Putamen (tissue), 1 donor: ENCODE results near the gene HMG20A.

Source experiments
- DNase-seq: peaks from one replicate; pipeline ENCODE4 v3.0.0-alpha.2; 2016; ENCODE audit warnings: low spot score

The HMG20A gene

DNA sequence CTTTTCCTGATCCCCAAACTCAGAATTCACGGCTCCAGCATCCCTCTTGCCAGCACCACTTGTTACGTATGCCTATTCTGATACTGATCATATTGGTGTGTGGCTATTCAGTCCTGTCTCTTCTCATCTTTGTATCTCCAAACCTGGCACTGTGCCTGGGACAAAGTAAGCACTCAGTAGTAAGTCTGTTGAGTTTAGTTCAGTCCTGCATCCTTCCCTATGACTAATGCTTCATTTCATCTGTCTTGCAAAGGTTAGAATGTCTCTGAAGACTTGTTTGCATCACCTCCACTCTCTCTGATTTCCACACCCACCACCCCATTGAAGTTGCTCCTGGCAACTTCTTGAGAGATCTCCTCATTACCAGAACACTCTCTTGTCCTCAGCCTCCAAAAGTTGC is 80.3 kb downstream of the HMG20A start:
- no peak for DNase-seq

GRCh38 chr15:77502379-77503095 is 81.8 kb downstream of the HMG20A start:
- DNase-seq: no peak

GRCh38 chr15:77503240-77503639 is 82.6 kb downstream of the HMG20A start:
- no peak for DNase-seq

GRCh38 chr15:77503764-77504163 is 83.1 kb downstream of the HMG20A start:
- DNase-seq: no peak

DNA sequence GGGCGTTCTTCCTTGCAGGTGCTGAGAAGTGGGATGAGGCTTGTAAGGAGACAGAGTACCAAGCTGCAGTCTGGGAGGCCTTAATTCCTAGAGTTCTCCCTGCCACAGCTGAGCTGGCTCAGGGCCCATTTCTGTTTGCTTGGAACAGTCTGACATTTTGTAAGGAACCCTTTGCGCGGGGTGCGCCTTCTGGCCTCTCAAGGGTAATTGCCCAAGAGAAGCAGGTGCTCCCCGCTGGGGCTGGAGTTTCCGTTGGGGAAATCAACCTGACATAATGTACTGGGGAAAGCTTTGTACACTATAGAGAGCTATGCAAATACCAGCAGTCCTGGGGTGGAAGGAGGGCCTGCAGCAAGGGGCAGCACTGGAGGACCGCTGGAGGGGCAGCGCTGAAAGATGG is 83.6 kb downstream of the HMG20A start:
- DNase-seq: no peak

DNA sequence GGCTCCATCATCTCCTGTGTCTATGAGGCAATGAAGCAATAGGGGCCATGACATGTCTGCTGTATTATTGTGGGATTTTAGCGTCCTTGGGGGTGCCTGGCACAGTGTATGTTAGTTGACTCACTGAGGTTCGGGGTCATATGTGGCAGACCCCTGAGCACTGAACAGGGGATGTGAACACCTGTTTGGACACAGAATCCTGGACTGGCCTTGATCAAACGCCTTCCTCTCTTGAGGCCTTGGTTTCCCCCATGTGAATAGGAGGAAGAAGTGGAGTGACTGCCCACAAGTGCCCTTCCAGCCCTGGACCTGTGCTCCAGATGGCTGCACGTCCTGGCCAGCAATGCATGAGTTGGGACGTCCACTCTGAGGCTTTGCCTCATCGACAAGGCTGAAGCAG is 84.2 kb downstream of the HMG20A start:
- no peak for DNase-seq

DNA sequence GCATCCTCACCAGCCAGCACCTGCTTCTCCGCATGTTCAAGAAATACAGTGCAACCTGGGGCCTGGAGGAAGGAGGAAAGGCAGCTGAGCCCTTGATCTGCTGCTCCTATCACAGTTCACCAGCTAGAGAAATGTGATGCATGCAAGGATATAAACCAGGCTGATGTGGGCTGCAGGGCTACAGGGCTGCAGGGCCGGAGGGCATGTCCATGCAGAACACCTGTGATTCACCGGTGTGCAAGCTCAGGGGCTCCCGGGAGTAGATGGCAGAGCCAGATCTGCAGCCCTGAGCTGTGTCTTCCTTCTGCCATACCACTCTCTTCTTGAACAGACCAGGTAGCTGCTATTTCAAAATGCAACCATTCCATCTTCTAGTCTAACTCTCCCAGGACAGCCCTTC is 84.9 kb downstream of the HMG20A start:
- no peak for DNase-seq

DNA sequence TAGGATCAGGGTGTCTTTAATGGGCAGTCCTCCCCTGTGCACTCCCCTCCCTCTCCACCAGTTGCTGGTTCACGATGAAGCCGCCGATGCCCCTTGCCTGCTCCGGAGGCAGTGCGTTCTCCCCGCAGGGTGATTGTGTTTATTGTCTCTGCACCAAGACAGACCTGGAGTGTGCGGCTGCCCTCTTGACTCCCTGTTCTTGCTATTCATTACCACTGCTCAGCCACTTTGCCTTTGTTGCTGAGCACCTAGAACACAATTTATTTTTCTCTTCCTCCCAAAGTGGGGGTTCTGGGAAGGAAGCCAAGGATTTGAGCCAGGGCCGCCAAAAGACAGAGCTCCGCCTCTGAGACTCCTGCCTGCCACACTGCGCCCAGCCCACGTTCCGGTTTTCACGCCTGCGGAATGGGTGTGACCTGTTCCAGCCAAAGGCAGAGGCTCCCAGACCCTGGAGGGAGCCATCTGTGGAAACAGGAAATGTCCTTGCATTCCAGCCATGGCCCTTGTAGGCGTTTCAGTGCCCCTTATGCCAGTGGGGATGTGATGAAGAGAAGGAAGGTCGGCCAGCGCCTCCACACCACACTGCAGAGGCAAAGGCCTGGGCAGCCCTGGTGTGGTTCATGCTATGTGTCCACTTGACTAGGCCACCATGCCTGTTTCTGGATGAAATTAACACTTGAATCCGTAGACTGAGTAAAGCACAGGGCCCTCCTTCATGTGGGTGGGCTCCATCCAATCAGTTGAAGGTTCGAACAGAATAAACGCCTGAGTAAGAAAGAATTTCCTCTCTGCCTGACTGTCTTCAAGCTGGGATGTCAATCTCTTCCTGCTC is 85.8 kb downstream of the HMG20A start:
- no peak for DNase-seq

DNA sequence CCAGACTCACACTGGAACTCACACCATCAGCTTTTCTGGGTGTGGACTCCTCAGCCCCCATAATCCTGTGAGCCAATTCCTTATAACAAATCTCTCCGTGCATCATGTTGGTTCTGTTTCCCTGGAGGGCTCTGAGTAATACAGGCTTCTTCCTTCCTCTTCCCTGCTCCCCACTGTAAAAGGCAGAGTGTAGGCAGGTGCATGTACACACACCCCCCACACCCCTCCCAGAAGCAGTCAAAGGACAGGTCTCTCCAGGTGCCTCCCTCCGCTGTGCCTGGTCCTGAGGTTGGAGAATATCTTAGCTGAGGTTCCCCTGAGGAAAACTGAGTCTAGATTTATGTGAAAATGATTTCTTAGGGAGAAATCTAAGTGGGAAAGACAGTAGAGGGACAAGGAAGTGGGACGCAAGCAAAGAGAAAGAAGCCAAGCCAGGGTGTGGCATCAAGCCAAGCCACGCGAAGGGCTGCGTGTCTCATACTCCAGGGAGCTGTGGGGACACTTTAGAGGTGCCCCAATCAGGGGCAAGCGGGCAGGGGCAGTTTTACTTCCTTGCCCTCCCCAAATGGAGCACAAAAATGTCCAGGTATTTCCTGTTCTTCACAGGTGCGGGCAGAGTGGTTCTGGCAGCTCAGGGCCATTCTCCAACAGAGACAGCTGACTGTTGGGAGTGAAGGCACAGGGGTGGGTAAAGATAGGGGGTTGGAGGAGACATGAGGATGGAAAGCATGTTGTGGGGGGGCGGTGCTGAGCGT is 86.6 kb downstream of the HMG20A start:
- DNase-seq: no peak

DNA sequence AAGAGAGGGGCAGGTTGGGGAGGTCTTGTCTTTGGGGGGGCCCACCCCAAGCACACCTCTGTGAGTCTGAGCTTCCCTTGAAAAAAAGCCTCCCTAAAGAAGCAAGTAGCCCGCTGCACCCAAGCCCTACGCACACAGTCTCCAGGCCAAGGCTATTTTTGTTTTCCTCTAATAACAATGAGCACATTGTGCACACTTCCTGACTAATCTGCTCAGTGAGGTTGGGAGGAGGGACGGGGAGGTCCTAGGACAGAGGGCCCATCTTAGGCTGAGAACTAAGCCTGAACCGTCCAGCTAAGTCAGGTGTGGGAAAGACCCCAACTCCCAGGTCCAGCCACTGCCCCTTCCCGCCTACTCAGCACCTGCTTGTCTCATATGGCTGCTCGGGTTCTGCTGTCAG is 87.2 kb downstream of the HMG20A start:
- DNase-seq: peak; percentile 92

DNA sequence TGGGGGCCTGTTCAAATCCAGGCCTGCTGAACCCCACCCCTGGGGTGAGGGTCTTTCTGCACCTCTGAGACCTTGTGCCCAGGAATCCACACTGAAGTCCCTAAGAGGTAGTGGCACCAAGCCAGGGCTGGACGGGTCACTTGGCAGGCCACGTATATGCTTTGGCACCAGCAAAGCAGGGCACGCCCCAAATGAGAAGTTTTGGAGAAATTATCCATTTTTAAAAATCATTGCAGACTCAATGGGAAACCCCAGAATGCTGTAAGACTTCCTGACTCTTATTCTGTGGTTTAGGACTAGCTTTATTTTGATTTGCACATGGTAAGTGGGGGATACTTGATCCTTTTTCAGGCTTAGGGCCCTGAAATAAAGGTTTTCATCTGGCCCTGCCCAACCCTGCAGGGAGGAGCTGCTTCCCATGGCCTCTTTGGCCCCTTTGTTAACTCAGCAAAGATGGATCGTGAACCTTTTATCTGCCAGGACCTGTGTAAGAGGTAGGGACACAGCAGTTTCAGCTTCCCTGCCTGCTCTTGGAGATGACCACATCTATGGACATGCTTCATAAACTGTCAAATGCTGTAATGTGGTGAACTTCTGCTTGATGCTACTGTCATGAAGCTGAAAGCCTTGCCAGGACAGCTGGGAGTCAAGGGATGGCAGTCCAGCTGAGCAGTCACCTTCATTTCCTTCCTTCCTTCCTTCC is 88.0 kb downstream of the HMG20A start:
- DNase-seq: no peak

GRCh38 chr15:77510066-77511057 is 89.7 kb downstream of the HMG20A start:
- DNase-seq: no peak

DNA sequence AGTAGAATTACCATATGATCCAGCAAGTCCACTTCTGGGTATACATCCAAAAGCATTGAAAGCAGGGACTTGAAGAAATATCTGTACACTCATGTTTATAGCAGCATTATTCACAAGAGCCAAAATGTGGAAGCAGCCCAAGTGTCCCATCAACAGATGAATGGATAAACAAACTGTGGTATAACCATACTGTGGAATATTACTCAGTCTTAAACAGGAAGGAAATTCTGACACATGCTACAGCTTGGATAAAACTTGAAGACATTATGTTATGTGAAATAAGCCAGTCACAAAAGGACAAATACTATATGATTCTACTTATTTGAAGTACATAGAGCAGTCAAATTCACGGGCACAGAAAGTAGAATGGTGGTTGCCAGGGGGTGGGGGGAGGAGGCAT is 91.2 kb downstream of the HMG20A start:
- DNase-seq: no peak

DNA sequence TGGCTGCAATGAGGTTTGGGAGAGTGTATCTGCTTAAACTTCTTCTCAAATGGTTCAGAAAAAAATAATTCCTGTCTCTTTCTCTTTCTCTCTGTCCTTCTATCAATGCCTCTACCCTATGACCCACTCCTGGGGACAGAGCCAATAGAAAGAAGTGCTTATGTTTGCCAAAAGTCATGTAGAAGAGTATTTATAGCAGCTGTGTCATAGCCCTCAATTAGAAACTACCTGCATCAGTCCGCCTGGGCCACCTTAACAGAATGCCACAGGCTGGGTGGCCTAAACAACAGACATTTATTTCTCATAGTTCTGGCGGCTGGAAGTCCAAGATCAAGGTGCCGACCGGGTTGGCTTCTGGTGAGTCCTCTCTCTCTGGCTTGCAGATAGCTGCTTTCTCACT is 92.5 kb downstream of the HMG20A start:
- no peak for DNase-seq

GRCh38 chr15:77514641-77515402 is 94.1 kb downstream of the HMG20A start:
- DNase-seq: no peak

GRCh38 chr15:77515613-77516012 is 94.9 kb downstream of the HMG20A start:
- no peak for DNase-seq

DNA sequence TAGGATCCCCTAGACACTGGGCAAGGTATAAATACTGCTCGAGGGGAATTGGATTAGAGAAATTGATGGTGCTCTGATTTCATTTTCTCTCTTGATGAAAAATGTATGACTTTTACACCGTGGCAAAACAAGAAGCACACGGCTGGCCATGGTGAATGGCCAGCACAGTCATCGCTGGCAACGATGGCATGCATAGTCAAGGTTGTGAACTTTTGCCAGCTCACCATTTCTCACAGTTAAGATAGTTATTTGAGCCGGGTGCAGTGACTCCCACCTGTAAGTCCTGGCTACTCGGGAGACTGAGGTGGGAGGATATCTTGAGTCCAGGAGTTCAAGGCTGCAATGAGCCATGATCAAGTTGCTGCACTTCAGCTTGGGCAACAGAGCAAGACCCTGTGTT is 95.4 kb downstream of the HMG20A start:
- DNase-seq: no peak

DNA sequence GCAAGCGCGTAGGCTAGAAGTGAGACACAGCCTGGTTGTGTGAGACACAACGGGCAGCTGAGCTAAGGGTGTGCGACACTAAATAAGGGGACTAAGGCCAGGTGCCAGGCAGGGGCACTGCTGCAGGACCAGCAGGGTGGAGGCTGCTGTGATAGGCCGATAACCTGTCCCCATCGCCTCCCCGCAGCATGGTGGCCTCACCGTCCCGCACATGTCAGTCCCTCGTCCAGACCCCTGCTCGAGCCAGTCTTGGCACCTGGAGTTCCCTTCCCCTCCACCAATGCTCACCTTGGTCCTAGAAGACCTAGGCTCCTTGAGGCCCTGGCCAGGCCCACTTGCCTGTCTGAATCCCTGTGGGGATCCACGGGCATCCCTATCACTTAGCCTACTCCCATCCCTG is 96.1 kb downstream of the HMG20A start:
- DNase-seq: no peak

DNA sequence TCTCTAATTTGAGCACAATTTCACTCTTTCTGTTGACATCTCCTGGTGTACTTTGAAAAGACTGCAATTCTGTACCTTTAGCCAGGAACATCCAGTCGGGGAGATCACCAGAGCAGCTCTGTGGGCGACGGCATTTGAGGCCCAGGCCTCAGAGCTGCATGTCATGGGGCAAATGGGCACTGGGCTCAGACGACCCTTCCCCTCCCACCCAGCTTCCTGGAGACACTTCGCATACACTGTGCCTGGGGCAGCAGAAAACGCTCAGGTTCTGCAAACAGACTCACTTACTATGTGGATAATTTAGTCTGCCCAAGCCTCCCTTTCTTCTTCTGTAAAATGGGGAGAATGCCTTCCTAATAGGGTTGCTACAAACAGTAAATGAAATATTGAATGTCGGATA is 96.9 kb downstream of the HMG20A start:
- DNase-seq: no peak

DNA sequence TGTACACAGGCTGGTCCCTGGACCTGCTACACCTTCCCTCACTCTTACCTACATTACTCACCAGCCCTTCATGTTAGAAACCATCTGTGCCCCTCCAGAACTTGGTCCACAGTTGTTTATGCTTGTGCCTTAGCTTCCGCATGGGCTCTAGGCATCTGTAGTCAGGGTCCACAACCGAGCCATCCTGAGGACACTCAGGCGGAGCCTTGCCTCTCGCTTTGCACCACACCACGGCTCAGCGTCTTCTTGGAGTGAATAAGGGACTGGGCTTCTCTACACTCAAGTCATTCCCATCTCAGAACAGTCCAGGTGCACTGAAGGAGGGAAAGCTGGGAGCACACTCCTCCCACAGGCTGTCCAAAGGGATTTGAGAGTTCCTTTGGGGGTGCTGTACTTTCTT is 97.8 kb downstream of the HMG20A start:
- DNase-seq: no peak
